Kidney glomerular epithelial cell (primary cell): ENCODE data around the gene SYCN.

Experiments
- DNase-seq: peaks from one replicate; lab custom pipeline; 2025; lab: John Stamatoyannopoulos, UW

The SYCN gene

DNA sequence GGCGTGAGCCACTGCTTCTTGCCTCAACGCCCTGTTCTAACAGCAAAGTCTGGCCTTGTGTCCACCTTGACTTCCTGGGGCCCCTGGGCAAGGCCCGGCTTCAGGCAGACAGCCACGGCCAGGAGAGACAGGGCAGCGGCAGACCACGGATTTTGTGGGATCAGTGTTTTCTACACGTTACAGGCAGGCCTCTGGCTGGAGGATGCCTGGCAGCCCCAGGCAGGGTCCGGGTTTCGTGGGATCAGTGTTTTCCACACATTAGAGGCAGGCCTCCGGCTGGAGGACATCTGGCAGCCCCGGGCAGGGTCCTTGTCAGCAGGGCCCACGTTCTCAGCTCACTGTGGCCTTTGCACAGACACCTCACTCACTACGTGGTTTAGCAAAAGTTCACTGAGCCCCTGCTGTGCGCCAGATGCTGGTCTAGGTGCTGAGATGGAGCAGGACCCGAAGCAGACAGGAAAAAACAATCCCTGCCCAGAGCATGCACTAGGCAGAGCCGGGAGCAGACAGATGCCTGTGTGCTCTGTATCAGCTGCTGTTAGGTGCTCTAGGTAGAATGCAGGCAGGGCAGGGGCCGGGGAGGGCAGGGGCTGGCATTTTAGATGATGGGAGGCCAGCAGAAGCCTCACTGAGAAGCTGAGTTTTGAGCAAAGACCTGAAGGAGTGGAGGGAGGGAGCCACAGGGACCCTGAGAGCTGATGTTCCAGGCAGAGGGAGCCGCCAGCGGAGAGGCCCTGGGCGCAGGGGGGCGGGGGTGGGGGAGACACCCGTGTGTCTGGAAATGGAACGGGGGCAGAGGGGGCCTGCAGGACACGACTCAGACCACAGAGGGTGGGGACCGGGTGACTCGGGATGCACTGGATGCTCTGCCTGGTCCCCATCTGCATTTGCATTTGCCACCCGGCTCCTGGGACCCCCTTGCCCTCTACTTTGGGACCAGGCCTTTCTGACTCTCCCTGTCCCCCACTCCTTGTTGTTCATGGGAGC is 32.3 kb downstream of the SYCN start:
- no peak for DNase-seq

DNA sequence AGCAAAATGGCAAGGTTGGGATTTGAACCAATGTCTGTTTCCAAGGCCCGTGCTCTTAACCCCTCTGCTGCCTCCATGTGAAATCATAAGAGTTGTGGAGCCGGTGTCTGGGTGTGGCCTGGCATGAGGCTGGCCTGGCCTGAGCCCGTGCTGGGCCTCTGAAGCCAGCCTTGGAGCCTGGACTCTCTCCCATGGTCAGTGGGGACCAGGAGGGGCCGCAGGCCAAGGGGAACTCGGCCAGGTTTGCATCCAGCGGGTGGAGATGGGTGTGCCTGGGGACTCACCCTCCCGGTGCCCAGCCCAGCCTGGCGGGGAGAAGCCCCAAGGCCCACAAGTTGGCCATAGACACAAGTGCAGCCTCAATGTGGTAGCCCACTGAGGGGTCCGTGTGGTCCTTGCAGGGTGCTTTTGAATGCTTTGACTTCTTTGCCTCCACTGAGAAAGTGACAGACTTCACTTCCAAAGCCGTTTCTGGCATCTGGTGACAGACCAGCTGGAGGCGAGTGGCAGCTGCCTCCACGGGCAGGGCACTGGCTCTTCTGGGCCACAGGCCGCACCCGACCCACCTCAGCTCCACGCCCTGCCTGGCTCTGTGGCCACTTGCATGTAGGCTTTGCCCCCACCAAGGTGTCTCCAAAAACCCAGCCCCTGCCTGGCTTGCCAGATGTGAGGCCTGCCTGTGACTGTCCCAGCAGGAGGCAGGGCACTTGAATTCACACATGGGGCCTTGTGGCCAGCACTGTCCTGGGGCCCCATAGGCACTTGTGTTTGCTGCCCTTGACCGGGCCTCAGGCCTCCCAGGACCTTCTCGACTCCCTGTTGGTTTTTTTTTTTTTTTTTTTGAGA is 33.5 kb downstream of the SYCN start:
- DNase-seq, result no peak

DNA sequence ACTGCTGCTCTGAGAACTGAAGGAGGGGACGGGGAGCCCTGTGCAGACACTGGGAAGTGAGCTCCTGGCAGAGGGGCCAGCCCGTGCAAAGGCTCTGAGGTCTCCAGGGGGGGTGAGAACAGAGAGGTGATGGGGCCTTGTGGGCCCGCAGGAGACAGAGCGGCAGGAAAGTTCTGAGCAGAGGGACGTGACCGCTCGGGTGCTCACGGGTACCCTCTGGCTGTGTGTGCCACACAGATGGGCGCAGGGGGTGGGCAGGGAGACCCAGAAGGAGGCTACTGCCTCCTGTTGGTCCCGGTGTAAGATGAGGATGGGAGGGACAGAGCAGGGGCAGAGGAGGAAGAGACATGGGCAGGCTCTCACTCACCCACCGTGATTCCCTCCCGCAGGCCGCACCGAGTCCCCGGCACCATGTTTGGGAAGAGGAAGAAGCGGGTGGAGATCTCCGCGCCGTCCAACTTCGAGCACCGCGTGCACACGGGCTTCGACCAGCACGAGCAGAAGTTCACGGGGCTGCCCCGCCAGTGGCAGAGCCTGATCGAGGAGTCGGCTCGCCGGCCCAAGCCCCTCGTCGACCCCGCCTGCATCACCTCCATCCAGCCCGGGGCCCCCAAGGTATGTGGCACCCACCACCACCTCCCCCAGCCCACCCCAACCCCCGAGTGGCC is 34.8 kb downstream of the SYCN start:
- no peak for DNase-seq

DNA sequence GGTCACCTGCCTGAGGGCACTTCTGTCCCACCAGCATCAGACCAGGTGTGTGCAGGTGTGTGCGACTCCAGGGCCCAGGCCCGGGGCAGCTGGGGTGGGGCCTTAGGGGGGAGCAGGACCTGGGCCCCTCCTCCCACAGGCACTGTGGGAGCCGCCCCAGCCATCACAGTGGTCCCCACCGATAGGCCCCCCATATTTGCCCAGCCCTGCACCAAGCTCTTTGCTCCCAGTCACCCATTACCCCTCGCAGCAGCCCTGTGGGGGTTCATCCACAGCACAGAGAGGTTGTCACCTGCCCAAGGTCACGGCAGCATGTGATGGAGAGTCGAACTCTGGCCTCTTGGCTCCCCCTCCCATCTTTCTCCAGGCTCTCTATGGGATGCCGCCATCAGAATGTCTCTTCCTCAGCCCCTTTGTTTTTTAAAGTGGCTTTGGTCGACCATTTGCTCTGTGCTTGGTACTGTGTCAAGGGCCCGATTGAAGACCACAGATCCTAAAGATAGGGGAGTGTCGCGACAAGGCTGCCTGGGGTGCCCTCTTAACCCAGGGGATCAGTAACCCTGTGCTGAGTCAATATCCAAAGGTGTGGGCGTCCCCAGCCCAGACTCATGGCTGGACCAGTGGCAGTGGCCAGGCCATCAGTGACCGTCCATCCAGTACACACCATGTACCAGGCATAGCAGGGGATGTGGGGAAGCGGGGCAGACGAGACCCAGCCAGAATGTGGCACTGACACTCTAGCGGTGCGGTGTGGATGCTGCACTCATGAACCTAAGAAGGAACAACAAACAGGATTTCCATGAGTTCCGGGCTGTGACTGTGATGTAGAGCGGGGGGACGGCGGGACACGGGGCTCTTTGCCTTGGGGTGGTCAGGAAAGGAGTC is 35.6 kb downstream of the SYCN start:
- DNase-seq, result no peak

DNA sequence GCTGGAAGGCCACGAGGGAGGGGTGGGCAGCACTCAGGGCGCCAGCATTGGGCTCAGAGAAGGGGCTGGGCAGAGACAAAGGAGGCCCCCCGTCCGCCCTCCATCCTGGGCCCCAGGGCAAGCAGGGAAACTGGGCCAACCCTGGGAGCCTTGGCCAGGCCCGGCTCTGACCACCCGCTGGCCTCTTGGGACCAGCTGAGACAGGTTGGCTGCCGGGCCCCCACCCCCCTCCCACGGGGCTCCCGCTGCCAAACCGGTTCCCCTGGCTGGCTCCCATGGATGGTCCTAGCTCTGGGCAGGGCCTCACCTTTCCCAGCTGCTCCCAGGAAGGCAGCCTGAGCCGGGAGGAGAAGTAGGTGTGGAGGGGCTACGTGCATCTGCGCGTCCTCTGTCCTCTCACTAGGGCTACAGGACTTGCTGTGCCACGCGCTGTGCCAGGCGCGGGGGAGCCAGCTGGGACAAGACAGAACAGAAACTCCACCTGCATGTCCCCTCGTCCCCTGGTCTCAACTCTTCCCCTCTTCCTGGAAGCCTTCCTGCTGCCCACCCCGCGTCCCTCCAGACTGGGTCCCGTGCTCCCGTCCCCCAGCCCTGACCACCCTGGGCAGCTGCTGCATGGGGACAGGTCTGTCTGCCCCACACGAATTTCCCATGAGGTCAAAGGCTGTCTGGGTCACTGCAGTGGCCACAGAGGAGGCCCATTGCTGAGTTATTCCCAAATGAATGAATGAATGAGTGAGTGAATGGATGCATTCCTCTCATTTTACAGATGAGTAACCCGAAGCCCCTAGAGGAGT is 36.4 kb downstream of the SYCN start:
- DNase-seq, result no peak

DNA sequence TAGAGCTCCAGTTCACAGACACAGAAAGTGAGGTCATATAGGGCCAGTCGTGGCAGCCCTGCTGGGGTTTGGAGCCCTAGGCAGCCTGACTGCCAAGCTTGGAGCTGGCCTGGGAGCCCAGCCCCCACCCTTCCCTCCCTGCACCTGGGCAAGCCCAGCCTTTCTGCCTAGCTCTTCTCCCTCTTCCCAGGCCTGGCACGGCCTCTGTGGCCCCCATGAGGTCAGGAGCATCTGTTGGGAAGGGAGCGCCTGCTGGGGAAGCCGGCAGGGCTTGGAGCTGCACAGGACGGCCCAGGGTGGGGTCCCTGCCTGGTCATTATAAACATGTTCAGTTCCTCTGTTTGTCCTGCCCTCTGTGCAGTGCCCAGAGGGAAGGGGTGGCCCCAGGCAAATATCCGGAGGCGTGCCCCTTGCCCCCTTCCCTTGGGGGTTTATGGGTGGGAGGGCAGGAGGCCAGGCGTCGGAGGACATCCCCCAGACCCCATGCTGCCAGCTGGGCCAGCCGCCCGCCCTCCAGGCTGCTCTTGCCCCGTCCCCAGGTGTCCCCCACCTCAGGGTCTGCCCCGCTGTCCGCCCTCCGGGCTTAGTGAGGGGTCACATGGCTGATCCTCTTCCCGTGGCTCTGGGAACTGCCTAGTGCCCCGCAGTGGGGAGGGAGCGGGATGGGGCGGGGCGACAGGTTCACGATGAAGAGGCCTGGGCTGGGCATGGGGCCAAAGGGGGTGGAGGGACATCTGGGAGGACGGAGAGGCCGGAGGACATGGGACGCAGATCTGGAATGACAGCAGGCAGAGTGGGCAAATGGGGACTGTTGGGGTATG is 37.3 kb downstream of the SYCN start:
- no peak for DNase-seq

DNA sequence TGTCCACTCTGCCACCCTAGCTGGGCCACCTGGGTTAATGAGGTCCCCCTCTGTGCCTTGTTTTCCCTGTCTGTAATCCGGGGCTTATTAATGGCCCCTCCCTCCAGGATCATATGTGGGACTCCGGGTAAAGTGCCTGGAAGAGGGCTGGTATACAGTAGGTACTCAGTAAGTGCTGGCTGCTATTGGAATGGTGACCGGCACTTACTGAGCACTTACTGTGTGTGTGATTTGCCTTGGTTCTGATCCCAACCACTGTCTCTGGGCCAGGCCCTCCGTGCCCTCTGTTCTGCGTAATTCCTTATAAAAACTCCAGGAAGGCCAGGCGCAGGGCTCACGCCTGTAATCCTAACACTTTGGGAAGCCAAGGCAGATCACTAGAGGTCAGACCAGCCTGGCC is 38.2 kb downstream of the SYCN start:
- no peak for DNase-seq

DNA sequence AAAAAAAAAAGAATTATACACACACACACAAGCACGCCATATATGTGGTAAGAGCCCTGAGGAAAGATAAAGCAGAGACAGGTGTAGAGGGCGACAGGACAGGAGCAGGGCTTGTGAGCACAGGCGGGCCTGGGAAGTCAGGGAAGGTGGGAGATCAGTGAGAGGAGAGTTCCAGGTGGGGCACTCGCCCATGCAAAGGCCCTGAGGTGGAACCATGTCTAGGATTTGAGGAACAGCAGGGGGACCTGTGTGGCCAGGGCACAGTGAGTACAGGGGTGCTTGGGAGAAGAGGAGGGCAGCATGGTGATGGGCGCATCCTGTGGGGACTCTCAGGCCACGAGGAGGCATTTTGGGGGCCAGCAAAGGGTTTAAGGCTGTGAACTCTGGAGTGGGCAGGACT is 39.8 kb downstream of the SYCN start:
- DNase-seq, result no peak

DNA sequence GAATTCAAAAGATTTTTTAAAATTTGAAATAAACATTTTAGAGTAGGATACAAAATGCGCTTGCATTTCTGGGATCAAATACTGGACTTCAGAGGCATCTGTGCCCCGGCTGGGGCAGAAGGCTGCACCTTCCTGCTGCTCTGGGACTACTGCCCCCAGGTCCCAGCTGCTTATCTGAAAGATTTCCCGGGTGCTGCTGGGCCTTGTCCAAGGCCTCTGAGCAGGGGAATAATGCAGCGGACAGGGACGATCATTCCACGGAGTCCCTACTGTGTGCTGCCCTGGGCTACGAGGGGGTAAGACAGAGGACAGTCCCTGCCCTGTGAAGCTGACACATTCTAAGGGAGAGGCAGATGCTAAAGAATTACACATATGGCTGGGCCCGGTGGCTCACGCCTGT is 40.4 kb downstream of the SYCN start:
- no peak for DNase-seq

DNA sequence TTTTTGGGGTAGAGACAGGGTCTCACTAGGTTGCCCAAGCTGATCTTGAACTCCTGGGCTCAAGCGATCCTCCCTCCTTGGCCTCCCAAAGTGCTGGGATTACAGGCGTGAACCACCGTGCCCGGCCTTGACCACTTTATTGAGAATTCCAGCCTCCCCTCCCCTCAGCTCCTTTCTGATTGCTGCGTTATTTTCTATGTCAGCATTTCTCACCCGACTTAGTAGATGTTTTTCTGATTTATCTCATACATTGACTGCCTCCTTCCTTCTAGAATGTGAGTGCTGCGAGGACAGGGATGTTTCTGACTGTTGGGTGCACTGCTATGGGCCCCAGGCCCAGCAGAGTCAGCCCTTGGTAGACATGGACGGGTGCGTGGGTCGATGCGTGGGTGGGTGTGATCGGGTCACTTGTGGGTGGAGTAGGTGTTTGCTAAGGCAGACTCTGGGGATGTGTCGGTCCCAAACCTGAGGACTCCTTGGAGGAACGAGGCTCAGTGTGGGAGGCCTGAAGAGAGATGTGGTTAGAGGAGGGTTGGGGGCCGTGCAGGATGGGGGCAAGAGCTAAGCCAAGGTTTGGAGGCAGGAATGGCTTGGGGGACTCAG is 41.5 kb downstream of the SYCN start:
- DNase-seq, result no peak

DNA sequence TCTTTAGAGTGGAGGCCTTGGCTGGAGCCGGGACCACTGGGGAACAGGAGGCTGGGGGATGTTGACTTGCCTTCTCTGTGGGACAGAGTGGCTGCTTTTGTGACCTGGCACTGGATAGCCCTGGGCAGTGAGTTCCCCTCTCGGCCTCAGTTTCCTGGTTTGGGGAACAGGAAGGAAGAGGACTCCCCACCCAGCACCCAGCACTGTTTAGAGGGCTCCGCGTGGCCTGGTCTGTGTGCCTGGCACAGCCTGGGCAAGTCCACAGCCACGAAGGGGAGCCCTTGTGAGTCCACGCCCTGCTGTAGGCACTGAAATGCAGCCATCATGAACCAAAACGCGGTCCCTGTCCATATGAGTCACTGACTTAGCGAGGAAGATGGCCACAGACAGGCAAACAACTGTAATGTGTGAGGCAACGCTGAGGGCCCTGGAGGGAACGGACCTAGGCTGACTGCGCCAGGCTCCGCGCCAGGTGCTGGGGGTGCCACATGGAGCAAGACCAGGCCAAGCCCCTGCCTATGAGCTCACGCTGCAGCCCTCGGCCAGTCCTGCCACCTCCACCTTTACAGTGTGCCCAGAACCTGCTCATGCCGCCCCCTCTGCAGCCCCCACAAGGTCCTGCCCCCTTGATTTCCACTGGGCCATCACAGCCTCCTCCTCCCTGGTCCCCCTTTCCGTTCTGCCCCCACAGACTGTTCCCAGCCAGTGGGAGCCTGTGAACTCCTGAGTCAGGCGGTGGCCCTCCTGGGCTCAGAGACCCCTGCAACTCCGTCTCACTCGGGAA is 43.0 kb downstream of the SYCN start:
- DNase-seq, result no peak

DNA sequence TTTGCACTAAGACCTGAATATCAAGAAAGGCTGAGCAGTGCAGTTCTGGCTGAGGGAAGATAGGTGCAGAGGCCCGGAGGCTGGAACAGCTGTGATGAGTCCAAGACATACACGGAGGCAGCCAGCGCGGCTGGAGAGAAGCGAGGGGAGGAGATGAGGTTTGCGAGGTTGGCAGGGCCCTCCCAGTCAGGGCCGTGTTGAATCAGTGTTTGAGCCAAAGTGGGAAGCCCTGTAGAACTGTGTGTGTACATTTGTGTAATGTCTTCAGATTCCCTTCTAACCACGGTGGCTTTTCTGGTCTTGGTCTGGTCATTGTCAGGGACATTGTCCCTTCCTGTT is 43.6 kb downstream of the SYCN start:
- DNase-seq, result no peak

DNA sequence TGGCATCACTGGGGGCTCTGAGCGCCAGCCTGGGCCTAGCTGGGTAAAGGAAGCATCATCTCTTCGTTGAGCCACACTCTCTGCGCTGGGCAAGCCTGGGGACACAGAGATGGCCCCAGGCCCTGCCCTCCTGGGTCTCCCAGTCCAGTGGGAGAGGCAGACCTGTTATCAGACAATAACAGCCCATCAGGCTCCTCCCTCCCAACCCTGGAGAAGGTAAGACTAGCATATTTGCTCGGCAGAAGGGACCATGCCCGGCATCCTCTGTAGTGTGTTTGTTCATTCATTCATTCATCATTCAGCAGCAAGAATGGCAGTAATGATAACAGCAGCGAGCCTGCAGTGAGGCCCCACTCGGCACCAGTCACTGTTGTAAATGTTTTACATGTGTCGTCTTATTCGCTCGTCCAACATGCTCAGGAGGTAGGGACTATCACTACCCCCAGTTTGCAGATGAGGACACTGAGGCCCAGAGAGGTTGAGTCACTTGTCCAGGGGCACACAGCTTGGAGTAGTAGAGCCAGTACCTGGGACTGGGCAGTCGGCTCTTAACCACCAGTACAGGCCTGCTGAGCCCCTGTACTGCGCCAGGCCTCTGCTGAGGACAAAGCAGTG is 45.3 kb downstream of the SYCN start:
- no peak for DNase-seq

DNA sequence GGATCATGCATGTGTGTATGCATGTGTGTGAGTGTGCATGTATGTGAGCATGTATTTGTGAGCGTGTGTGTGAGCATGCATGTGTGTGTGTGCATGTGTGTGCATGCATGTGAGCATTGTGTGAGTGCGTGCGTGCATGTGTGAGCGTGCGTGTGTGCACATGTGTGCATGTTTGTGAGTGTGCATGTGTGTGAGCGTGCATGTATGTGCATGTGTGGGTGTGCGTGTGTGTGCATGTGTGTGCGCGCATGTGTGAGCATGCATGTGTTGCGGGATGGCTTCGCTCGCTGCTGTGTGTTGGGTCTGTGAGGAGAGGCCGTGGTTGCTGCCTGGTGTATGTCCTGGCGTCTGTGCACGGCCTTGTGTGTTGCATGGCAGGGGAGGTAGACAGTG is 46.1 kb downstream of the SYCN start:
- no peak for DNase-seq

DNA sequence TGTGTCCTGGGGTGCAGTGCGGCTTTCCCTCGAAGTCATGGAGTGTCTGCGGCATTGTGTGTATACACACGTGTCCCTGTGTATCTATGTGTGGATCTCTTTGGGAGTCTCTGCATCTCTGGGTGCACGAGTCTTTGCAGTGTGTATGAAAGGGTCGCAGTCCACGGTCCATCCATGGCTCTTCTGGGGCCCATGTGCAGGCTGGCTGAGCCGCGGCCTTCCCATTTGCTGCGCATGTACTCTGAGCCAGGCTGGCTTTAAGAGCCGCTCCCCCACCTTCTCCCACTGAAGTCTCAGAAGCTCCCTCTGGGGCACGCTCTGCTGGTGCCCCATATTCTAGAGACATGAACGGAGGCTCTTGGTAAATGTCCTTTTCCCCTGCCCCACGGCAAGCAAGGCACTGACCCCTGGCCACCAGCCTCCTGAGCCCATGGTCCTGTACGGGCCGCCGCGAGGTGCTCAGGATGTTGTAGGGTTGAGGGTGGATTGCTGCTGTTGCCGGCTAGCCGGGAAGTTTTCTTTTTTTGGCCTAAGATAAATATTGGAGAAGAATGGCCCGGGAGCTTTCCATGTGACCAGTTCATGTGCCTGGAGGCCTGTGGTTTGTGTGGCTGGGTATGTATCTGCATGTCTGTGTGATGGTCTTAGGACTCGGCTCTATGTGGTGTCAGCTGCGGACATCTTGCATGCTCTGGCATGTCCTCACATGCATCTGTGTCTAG is 46.6 kb downstream of the SYCN start:
- DNase-seq, result no peak

DNA sequence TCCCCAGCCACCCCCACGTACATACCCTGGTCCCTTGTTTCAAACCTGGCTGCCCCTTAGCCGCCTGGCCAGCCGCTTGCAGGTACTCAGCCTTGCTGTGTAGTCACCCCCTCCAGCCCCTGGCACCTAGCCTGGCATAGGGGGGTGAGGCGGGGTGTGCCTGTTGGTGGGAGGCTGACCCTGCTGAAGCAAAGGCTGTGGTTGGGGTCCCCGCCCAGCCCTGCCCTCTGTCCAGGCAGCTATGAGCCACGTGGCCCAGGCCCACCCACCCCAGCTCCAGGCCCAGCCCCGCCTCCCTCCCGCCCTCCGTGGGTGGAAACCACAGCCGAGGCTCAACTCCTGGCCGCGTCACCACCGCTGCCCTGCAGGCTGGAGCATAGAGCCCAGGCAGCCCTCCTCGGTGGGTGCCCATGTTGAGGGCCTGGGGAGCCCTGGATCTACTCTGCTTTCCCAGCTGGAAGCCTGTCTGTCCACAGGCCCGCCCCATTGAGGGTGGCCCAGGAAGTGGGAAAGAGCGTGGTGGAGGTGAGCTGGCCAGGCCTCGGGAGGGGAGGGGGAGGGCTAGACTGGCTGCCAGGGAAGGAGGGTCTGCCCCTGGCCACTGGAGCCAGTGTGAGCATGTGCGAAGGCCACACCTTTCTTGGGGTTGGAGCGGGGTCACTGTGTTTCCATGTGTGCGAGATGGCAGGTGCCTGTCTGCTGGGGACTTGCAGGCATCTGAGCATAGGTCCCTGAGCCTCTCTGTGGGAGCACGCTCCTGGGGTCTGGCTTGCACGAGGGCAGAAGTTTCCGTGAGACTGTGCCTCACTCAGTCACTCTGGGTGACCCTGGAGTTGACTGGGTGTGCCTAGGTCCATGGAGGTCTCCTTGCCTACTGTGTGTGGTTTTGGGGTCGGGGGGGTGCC is 47.5 kb downstream of the SYCN start:
- no peak for DNase-seq
